ENCODE measurements around the gene RNU1-3.
"Not testable (repeated sequence)": the region's sequence is repeated elsewhere in the genome, so short reads cannot be mapped to it uniquely, and the experiment has no call there.

Gene RNU1-3

GRCh38 chr1:16666502-16667413, at the start of gene RNU1-3:
Gene RNU1-3 (minus strand): TSS chr1:16666948.
- not testable (repeated sequence) for DNase-seq

GRCh38 chr1:16713480-16713879, 46.7 kb upstream of the RNU1-3 start:
- DNase-seq: not testable (repeated sequence)

- not testable (repeated sequence) for DNase-seq
These were observed 46.2 kb upstream of the RNU1-3 start for GRCh38 chr1:16712984-16713383.

DNA sequence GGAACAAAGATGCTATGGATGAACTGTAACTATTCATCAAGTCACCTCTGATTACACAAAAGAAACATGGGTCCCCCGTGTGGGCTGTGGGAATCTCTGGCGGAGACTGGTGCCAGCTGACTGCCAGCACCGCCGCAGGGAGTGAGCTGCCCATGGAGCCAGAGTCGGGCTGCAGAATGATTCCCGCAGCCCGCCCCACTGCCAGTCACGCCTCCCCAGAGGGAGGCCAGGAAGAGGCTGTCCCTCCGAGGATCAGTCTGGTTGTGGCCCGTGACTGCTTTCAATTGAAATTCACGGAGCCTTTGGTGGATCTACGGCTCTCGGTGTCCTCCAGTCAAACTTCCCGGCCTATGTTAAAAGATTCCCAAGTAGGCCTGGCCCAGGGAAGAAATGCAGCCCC, 45.8 kb upstream of the RNU1-3 start:
- DNase-seq: not testable (repeated sequence)

DNA sequence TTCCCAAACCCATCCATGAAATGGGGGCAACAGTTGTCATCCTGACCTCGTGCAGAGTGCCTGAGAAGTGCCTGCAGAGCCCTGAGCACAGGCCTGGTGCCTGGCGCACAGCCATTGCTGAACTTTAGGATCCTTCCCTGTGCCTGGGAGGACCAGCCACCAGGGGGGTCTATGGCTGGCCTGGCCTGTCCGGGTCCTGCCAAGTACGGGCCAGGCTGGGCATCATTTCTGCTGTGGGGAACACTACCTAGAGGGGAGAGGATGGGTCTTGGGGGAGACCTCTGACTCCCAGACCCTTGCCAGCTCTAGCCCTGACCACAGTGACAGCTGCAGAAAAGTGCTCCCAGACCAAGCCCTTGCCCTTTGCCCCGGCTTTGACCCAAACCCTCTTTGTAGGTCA, 45.4 kb upstream of the RNU1-3 start:
- not testable (repeated sequence) for DNase-seq

- DNase-seq: not testable (repeated sequence)
These were observed 43.9 kb upstream of the RNU1-3 start for GRCh38 chr1:16710618-16711017.

DNA sequence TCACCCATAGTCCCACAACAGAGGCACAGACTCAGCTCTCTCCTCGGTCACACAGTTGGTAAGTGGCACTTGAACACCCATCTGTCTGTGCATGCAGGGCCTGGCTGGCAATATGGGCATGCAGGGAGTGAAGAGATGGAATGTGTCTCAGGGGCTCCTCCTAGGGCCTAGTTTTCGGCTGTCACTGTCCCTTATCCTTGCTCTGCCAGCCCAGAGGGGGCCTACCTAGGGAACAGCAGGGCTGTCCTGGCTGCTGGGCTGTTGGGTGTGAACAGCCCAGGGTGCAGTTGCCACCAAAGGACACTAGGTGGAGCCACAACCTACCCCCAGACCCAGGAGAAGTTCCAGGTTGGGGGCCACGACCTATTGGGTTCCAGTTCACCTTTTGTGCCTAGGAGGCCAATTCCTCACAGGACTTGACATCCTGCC, 42.9 kb upstream of the RNU1-3 start:
- peak in 1 of 2 donors; percentile 62 for DNase-seq

GRCh38 chr1:16708704-16709103, 42.0 kb upstream of the RNU1-3 start:
- not testable (repeated sequence) for DNase-seq

DNA sequence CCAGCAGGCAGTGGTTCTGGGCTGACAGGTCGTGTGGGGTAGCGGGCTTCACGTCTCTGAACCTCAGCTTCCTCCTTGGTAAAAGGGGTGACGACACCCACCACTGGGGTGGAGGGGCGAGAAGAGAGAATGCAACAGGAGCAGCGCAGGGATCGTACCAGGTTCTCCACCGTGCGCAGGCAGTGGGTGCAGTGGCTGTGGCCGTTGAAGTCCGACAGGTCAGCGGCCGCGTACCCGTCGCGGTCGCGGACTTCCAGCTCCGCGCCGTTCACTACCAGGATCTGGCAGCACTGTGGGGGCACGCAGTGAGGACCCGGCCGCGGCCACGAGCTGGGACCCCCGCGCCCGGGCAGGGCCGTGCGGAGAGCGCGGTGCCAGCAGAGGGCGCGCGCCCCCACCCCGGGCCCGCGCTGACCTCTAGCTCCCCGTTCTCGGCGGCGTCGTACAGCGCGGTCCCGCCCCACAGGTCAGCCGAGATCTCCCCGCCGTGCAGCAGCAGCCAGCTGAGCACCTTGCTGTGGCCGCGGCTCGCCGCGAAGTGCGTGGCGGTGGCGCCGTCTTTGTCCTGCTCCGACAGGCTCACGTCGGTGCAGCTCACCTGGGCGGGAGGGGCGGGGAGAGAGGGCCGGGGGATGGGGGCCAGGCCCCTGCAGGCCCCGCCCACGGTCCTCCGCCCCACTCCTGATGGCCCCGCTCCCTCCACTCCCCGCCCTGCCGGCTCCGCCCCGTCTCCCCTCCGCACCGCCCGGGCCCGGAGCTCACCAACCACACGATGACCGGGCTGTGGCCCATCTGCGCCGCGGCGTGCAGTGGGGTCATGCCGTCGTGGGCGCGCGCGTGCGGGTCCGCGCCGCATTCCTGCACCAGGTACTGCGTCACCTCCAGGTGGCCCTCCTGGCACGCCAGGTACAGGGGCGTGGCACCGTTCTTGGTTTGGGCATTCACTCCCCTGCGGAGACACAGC, 40.7 kb upstream of the RNU1-3 start:
- not testable (repeated sequence) for DNase-seq

DNA sequence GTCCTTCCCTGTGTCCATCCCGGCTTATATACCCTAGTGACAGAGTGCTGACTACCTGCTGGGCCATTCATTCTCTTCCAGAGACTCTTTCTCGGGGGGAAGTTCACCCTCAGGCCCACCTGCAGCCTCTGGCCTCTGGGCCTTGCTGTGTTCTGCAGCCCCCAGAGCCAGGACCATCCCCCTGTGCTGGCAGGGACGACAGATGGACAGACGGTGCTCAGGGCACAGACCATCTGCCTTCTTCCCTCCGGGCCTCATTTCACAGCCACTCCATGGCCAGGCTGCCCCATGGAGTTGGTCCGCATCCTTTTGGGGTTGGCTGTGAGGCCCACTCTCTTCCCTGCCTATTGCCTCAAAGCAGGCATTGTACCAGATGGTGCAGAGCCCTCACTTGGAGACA, 39.6 kb upstream of the RNU1-3 start:
- not testable (repeated sequence) for DNase-seq

DNA sequence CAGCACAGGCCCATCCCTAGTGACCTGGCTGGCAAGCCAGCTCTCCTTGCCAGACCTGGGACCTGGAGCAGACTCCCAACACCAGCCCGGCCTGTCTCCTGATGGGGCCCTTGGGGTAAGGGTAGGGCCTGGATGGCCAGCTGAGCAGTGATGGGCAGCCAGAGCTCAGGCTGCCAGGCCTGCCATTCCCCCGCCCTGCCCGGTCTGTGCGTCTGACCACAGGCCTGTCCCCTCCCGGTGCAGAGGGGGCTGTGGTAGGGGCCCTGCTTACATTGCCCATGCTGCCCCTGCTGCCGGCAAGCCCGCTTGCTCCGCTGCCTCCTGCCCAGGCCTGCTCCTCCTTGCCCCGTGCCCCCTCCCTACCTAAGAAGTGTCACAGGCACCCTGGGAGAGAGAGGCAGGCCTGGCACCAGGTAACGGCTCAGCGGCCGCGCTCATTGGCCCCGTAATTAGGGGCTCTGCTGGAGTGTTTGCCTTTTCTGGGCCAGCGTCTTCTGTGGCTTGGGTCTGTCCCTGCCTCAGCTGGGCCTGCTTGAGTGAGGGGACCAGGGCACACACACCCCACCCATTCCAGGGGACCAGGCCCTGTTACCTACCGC, 37.9 kb upstream of the RNU1-3 start:
- not testable (repeated sequence) for DNase-seq

DNA sequence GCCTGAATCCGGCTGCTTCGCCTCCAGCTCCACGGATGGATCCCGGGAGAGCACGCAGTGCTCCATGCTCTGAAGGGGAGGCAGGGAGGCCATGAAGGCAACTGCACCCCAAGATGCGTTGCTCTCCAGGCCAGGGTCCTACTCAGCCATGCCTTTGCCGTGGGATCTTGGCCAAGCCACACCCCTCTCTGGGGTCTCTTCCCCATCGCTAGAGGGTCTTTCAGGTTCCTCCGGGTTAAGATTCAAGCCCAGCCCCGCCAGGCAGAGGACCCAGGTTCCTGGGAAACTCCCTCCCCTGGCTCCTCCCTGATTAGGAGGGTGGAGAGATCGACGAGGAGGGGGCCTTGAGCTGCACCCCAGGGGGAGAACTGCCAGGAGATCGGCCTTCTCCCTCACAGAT, 37.3 kb upstream of the RNU1-3 start:
- DNase-seq: not testable (repeated sequence)

DNA sequence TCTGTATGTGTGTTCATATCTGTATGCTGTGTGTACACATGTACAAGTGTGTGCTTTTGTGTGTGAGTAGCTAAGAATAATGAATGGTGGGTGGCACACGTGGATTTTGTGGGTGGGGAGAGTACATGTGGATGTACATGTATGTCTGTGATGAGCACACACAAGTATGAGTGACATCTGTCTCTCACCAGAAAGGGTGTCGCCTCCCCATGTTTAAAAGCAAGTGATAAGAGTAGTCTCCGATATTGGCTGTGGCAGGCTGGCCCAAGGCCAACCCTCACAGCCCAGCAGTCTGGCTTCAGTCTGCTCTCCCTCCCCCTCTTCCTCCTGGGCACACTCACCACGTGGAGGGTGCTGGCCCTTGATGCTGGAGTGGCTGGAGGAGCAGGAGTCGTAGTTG, 36.9 kb upstream of the RNU1-3 start:
- not testable (repeated sequence) for DNase-seq

GRCh38 chr1:16703141-16703540, 36.4 kb upstream of the RNU1-3 start:
- not testable (repeated sequence) for DNase-seq

DNA sequence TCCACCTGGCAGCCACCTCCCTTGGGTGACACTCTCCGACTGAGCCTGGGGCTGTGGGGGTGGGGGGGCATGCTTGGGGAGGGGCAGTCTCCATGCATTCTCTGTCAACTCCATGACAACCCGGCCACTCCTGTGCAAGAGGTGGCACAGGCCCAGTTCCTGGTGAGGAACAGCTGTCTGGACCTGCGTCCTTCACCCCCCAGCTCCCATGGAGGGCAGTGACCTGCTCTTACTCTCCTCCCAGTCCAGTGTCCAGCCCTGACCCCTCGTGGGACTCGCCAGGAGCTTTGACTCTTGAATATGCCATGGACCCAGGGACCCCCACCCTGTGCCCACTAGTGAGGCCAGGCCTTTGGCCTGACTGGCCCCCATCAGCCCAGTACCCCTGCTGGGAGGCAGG, 35.5 kb upstream of the RNU1-3 start:
- DNase-seq: not testable (repeated sequence)

- not testable (repeated sequence) for DNase-seq
These were observed 34.4 kb upstream of the RNU1-3 start for GRCh38 chr1:16701189-16701588.

DNA sequence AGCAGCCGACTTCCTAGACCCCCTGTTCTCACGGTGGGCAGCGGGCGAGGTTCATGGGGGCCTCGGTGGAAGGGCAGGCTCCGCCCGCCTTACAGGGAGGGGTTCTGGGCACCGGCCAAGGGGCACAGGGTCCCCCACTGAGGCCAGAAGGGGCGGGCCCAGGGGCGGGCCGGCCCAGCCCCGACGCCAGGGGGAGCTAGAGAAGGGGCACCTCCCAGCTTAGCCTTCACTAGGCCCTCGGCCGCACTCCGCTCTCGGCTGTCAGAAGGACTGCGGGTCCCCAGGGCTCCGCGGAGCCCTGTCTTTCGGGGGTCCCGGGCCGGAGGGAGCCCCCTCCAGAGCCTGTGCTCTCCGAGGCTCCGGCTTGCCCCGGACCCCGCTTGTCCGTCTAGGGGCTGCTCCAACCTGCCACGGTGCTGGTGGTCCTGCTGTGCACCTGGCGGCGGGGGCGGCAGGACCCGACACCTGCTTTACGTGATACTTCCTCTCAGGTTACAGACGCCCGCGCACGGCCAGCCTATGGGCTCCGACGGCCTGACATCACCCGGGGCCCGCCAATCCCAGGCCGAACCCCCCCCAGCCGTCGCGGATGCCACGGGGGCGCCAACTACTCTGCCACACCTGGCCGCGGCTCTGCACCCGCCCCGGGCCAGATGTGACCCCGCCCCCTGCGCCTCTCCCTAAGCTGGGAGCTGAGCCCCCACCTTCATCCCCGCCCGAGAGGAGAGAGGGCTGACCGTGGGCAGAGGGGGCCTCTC, 33.6 kb upstream of the RNU1-3 start:
- DNase-seq: not testable (repeated sequence)

DNA sequence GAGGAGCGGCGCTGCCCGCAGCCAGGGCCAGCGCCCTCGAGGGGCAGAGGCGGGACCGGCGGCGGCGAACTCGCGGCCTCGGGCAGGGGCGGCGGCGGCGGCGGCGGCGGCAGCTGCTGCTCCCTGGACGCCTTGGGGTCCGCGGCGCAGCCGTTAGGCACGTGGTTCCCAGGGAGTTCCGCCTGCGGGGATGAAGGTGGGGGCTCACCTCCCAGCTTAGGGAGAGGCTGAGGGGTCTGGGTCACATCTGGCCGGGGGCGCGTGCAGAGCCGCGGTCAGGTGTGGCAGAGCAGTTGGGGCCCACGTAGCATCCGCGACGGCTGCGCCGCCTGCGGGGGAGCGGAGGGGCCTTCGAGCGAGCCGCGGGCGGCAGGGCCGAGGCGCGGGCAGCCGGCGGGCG, 32.7 kb upstream of the RNU1-3 start:
- DNase-seq: not testable (repeated sequence)

GRCh38 chr1:16697152-16697551, 30.4 kb upstream of the RNU1-3 start:
- DNase-seq: not testable (repeated sequence)

GRCh38 chr1:16696507-16697150, 29.9 kb upstream of the RNU1-3 start:
- not testable (repeated sequence) for DNase-seq

DNA sequence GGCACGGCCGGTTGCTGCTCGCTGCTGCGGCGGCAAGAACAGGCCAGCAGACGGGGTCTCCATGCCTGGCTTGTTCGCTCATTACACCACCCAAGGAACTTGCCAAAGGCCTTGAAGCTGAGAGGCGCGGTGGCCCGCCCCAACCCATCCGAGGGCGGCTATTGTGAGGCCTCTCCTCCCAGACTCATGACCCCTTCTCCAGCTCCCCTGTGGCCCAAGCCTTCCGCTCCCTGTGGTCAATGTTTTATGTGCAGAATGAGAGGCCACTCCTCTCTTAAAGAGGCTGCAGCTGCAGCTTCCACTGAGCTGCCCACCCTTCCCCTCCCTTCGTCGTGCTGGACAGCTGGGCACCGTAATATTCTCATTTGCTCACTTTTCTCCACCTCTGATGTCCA, 27.6 kb upstream of the RNU1-3 start:
- not testable (repeated sequence) for DNase-seq
